HFFc6 (cell line): ENCODE results near the gene ARHGAP15. TPM values are rescaled to one million over a fixed set of nuclear protein-coding genes. Genes with fewer than 3 reads are reported as not detected.

ENCODE experiments used
- DNase-seq: peaks from one replicate; pipeline ENCODE4 v3.0.0-alpha.2; 2018
- H3K27ac Mint-ChIP-seq: 2 replicates; pipeline ENCODE4 v1.8.0; 2020; ENCODE audit warnings: mild to moderate bottlenecking, mixed read lengths
- H3K27me3 Mint-ChIP-seq: 2 replicates; pipeline ENCODE4 v1.8.0; 2021; ENCODE audit warnings: mild to moderate bottlenecking, moderate library complexity, mixed read lengths; ENCODE audit not compliant: insufficient read depth
- H3K36me3 Mint-ChIP-seq: 2 replicates; pipeline ENCODE4 v1.8.0; 2021; ENCODE audit warnings: low read depth, mixed read lengths
- H3K4me1 Mint-ChIP-seq: 2 replicates; pipeline ENCODE4 v1.8.0; 2020; ENCODE audit warnings: low read depth, mixed read lengths
- H3K4me3 Mint-ChIP-seq: 2 replicates; pipeline ENCODE4 v1.8.0; 2020; ENCODE audit warnings: mild to moderate bottlenecking, moderate library complexity, mixed read lengths
- H3K9me3 Mint-ChIP-seq: 2 replicates; pipeline ENCODE4 v1.8.0; 2020; ENCODE audit warnings: mild to moderate bottlenecking, mixed read lengths
- CTCF ChIP-seq: fragments of 200-600 bp; sonication (generic); IDR thresholded peaks from 2 replicates; pipeline ENCODE4 v1.5.0; 2021; ENCODE audit warnings: antibody characterized with exemption, mild to moderate bottlenecking
- total RNA-seq, 6 experiments: library from RNA; stranded (reverse); fragmentation: NEBNext Ultra II Directional; extraction: Animal tissue kit (Norgen Biotek cat#: 25700); gene quantifications; 2 replicates in 1 of 6; 3 replicates in 5 of 6; pipeline ENCODE4 v1.2.3, GENCODE V29; 2021

The ARHGAP15 gene
- total RNA-seq, 6 experiments from 2014 or later = not detected

GRCh38 chr2:143181494-143181893 is 52.3 kb downstream of the ARHGAP15 start:
- Mint-ChIP-seq H3K27ac (no peak overlapping the region), H3K27me3 (no peaks in the 10 kb centered on the region), H3K9me3 (peaks cover 6% of the 10 kb centered on the region; the same call in 1 of the 2 replicates), H3K36me3 (no peaks in the 10 kb centered on the region), H3K4me1 (no peaks in the 10 kb centered on the region), H3K4me3 (no peak overlapping the region)
- DNase-seq = no peak
- no peak for TF ChIP-seq CTCF

GRCh38 chr2:143182649-143183048 is 53.4 kb downstream of the ARHGAP15 start:
- Mint-ChIP-seq H3K27me3 (no peaks in the 10 kb centered on the region), H3K4me1 (no peaks in the 10 kb centered on the region), H3K27ac (no peak overlapping the region), H3K9me3 (peaks cover 6% of the 10 kb centered on the region; the same call in 1 of the 2 replicates), H3K4me3 (no peak overlapping the region), H3K36me3 (no peaks in the 10 kb centered on the region)
- DNase-seq = no peak
- no peak for TF ChIP-seq CTCF

- no peak overlapping the region for H3K4me3 Mint-ChIP-seq
- no peak overlapping the region for H3K27ac Mint-ChIP-seq
- H3K36me3 Mint-ChIP-seq = no peaks in the 10 kb centered on the region
- DNase-seq = no peak
- H3K27me3 Mint-ChIP-seq = no peaks in the 10 kb centered on the region
- no peaks in the 10 kb centered on the region for H3K4me1 Mint-ChIP-seq
- TF ChIP-seq CTCF = no peak
- peaks cover 6% of the 10 kb centered on the region; the same call in 1 of the 2 replicates for H3K9me3 Mint-ChIP-seq
Observed at GRCh38 chr2:143183804-143184463, 54.7 kb downstream of the ARHGAP15 start.

GRCh38 chr2:143186876-143187275 is 57.7 kb downstream of the ARHGAP15 start:
- H3K36me3 Mint-ChIP-seq = no peaks in the 10 kb centered on the region
- no peak for TF ChIP-seq CTCF
- H3K27me3 Mint-ChIP-seq = peaks cover 2% of the 10 kb centered on the region; the same call in 1 of the 2 replicates
- no peaks in the 10 kb centered on the region for H3K4me1 Mint-ChIP-seq
- H3K9me3 Mint-ChIP-seq = peaks cover under 1% of the 10 kb centered on the region; the same call in 1 of the 2 replicates
- no peak for DNase-seq
- no peak overlapping the region for H3K27ac Mint-ChIP-seq
- H3K4me3 Mint-ChIP-seq = no peak overlapping the region

- no peaks in the 10 kb centered on the region for H3K4me1 Mint-ChIP-seq
- no peak overlapping the region for H3K4me3 Mint-ChIP-seq
Observed at GRCh38 chr2:143190431-143190830, 61.2 kb downstream of the ARHGAP15 start.

More at GRCh38 chr2:143190431-143190830, 61.2 kb downstream of the ARHGAP15 start:
- DNase-seq = no peak
- Mint-ChIP-seq H3K27ac (no peak overlapping the region), H3K36me3 (no peaks in the 10 kb centered on the region), H3K27me3 (peaks cover 2% of the 10 kb centered on the region; the same call in 1 of the 2 replicates), H3K9me3 (no peaks in the 10 kb centered on the region)
- TF ChIP-seq CTCF = no peak
